IMR-90 (cell line): ENCODE data around the gene TMEM184B.

ENCODE experiments used
- BHLHE40 ChIP-seq: fragments of 150-350 bp; IDR thresholded peaks from 2 replicates; pipeline ENCODE4 v1.6.1; 2016; ENCODE audit warnings: mild to moderate bottlenecking, low read depth, low read length
- CTCF ChIP-seq: conservative IDR thresholded peaks from 2 replicates; pipeline ENCODE4 v1.5.1; 2012; ENCODE audit warnings: mild to moderate bottlenecking, low read depth, low read length, improper control_type of control experiment
- MAFK ChIP-seq: IDR thresholded peaks from 2 replicates; pipeline ENCODE4 v1.6.1; 2012; ENCODE audit warnings: low read depth, low read length, improper control_type of control experiment
- POLR2A ChIP-seq: IDR thresholded peaks from 2 replicates; pipeline ENCODE4 v1.6.1; 2012; ENCODE audit warnings: mild to moderate bottlenecking, low read depth, low read length
- RAD21 ChIP-seq: IDR thresholded peaks from 2 replicates; pipeline ENCODE4 v1.6.1; 2012; ENCODE audit warnings: low read length, improper control_type of control experiment
- RCOR1 ChIP-seq: IDR thresholded peaks from 2 replicates; pipeline ENCODE4 v1.6.1; 2012; ENCODE audit warnings: mild to moderate bottlenecking, low read length, improper control_type of control experiment; ENCODE audit not compliant: insufficient replicate concordance

GRCh38 chr22:38193580-38193979 lies 79.2 kb downstream of the TMEM184B start:
- TF ChIP-seq CTCF (no peak), POLR2A (no peak), BHLHE40 (no peak), MAFK (no peak), RAD21 (no peak), RCOR1 (no peak)
